GM19025 (cell line): ENCODE results near the gene DAPK1.

ENCODE experiments used
- ATAC-seq: cut with Tn5 transposase; IDR thresholded peaks from one replicate; pipeline ENCODE4 v1.9.1; 2021; ENCODE audit warnings: mild to moderate bottlenecking, low read depth, moderate library complexity; ENCODE audit not compliant: unreplicated experiment

Gene DAPK1

DNA sequence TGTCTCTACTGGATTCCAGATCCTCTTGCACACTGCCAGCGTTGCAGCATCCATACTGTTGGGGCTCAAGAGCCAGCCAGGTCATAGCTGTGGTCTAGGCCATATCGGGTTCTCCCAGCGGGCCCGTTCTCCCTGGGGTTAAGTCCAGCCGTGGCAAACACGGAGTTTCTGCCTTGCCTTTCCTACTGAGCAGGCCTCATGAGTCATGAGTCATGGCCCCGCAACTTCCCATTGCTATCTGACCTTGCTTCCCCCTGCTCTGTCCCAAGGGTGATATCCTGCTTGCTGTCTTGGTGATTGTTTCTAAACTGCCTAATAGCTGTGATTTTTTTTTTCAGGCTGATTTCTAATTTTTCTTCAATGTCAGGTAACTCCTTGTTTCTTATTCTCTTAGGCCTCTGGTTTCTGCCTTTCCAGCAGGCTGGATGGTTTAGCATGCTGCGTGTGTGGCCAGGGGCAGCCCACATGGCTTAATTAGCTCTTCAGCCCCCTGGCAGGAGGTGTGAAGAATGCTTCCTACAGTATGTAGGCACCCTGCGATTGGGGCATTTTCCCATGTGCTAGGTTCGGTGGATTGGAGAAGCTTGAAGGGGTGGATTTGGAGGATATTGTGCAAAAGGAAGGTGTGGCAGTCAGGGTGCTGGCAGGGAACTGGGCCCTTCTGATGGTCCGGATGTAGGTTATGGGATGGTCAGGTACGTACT, 18.7 kb downstream of the DAPK1 start:
- ATAC-seq: no peak

DNA sequence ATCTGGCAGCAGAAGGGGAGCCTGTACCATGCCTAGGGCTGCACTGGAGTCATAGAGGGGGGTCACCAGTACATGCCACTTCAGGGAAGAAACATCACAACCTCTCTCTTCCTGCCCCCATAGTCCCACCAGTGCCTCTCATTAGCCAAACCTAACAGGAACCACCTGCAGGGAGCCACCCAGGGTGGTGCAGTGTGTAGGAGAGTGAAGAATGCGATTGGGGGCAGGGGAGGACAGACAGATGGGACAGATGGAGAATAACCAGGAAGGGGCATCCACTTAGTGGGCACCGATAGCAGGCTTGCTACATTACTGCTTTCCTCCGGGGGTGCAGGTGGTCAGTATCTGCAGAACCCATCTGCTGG, 19.2 kb downstream of the DAPK1 start:
- ATAC-seq: no peak

DNA sequence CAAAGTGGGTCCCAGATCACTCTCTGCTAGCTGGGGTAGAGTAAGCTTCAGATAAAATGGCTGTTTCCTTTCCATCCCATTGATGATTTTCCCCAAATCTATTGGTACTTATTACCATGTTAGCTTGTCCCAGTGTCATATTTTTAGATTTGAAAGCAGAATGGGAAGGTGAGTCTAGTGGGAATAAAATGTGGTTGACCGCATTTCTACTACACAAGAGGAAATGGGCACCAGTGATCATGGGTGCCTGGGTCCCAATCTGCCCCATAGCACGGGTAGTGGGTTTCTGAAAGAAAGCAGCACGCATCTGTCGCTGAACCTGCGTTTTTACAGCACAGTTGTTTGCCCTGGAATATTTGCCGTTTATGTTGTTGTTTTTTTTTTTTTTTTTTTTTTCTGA, 20.1 kb downstream of the DAPK1 start:
- no peak for ATAC-seq

DNA sequence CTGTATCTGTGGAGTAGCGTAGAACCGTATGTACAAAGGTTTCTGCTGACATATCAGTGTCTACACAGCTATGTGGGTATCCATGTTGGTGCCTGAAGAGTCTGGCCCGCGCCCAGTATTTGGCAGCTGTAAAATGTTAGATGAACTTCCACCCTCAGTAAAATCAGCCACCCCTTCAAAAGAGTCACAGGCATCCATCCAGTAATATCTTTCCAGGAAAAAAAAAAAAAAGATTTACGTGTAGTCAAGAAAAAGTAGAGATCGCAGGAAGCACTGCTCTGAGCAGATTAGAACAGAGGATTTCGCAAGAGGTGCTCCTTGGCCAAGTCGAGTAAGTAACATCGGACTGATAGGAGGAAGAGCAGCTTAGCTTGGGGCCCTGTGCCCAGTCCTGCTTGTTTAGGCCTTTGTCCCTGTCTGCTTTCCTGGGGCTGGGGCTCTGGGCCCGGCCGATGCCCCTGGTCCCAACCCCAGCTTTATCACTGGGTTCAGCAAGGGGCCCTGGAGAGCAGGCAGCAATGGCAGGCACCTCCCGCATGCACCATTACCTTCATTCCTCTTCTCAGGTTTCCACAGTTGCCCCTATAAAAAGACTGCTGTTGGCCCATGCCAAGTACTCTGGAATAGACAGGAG, 21.2 kb downstream of the DAPK1 start:
- ATAC-seq: no peak

DNA sequence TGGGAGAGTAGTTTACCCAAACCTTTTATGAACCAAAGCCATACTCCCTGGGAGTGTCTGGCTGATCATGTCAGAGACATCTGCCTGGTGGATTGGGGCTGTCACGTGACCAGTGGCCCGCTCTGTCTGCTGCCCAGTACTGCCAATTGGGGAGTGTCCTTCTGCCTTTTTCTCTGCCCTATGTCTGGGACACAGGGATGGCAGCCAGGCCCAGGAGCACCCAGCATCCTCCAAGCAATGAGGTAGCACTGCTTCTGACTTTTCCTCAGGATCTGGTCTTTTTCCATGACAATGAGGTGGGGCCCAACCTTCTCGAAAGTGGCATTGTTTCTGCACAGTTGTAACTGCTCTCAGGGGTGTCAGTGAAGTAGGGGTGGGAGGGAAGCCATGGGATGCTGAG, 21.8 kb downstream of the DAPK1 start:
- no peak for ATAC-seq

DNA sequence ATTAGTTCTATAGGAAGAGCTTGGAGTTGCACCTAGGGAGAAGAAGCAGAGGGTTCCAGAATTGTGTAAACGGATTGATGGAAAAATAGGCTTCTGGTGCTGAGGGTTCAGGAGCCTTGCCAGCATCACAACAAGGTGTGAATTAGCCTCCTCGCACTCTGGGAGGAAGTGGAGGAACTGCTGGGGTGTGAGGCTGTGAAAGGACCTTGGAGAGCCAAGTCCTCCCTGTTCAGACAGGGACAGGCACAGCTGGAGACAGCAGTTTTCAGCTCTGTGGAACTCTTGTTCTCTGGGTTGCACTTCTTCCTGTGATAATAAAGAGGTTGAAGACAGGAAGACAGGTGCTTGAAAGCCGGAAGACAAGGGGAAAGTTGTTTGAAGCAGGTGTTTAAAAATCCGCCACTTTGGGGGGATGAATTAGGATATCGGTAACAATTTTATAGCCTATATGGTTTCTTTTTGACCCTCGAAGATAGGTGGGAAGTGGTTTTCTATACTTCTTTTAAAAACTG, 22.6 kb downstream of the DAPK1 start:
- ATAC-seq: no peak

DNA sequence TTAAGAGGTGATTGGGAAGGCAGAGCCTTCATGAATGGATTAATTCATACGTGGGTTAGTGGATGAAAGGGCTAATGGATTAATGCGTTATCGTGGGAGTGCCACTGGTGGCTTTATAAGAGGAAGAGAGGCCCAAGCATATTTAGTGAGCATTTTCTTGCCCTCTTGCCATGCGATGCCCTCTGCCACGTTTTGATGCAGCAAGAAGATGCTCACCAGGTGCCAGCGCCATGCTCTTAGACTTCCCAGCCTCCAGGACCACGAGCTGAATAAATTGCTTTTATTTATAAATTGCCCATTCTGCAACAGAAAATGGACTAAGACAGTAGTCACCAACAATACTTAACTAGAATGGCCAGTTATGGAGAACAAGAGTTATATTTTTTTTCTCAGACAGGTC, 24.2 kb downstream of the DAPK1 start:
- no peak for ATAC-seq

DNA sequence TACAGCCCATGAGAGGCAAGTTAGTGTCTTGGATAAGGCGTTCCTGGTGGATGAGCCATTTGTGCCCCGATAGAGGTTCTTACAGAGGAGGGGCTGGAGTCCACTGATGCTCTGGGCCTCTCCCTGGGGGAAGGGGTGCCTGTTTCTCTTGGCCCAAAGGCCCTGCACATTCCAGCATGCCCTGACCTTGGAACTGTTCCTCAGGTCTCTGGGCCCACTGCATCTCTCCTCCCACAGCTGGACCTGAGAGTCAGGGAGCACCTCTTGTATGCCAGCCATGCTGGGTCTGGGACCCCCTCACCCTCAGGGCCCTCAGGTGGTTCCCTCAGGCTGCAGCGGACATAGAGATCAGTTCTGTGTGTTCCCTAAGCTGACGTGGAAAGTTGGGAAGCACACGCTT, 26.4 kb downstream of the DAPK1 start:
- no peak for ATAC-seq

DNA sequence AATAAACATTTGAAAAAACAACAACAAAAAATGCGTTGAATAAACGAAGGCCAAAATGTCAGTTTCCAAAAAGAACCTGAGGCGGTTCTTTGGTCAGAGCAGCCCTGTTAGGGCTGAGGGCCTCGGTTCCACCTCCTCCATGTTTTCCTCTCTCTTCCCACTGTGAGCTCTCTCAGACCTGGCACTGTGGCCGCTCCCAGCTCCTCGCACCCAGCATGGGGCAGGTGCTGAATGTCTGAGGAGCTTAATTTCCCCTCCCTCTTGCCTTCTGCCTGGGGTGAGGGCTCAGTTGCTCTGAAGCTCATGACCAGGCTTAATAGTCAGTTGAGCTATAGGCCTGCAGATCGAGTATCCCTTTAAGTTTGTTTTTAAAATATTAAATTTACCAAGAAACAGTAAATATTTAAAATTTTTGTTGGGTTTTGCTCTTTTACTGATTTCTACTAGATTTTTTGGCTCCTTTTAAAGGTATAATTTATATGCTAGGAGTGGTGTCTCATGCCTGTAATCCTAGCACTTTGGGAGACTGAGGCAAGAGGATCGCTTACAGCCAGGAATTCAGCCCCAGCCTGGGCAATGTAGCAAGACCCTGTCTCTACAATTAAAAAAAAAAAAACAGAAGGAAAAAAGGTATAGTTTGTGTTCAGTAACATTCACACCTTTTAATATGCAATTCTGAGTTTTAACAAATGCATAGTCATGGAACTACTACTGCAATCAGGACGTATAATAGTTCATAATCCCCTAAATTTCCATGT, 28.1 kb downstream of the DAPK1 start:
- no peak for ATAC-seq

DNA sequence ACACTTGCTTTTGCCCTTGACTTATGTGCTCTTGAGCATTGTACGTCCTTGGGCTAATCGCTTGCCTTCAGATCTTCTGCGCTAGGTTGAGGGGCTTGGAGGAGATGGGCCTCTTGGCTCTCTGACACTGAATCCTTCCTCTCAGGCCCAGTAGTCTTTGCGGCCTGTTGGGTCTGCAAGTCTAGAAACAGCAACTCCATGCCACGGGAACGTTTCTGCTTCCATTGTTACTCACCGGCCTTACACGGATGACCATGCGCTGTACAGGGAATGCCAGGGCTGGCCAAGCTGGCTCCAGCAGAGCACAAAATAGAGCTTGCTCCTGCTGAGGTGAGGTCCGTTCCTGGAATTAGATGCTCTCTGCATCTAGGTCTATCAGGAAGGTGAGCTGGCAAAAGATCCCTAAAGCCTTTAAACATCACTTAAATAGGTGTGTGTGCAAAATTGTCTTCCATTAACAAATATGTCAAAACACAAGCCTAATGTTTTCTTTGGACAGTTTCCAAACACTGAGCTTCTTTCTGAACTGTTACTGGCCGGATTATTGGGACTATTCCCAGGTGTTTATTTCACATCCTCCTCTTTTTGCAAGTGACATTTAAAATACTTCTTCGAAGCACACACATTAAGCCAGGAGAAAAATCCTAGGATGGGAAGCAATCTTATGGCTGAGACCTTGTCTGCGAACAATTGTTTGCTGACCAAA, 29.7 kb downstream of the DAPK1 start:
- no peak for ATAC-seq

DNA sequence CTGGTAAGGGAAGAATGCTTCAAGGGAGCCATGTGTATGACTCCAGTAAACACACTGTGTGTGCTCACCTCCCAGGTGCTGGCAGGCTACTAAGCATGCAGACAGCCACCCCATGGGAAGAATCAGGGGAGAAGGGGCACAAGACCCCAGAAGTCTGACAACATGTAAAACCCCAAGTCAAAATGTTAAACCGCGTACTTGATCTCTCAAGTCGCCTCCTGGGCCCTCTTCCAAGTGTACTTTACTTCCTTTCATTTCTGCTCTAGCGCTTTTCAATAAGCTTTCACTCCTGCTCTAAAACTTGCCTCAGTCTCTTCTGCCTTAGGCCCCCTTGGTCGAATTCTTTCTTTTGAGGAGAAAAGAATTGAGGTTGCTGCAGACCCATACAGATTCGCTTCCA, 31.3 kb downstream of the DAPK1 start:
- ATAC-seq: no peak

DNA sequence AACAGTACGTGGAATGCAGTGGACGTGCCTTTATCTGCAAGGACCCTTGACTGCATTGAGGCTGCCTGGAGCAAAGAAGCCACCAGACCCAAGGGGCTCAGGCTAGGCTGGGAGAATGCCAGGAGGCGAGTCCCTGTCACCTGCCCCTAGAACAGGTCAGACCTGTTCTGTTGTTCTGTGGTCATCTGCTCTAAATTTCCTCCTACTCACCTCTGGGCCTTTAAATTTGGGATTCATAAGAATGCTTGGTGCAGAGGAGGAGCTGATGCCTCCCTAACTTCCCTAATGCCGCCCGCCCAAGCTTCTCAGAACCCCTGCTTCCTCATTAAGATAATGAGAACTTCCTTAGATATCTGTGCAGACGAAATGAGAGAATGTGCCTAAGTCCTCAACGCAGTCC, 32.0 kb downstream of the DAPK1 start:
- no peak for ATAC-seq

DNA sequence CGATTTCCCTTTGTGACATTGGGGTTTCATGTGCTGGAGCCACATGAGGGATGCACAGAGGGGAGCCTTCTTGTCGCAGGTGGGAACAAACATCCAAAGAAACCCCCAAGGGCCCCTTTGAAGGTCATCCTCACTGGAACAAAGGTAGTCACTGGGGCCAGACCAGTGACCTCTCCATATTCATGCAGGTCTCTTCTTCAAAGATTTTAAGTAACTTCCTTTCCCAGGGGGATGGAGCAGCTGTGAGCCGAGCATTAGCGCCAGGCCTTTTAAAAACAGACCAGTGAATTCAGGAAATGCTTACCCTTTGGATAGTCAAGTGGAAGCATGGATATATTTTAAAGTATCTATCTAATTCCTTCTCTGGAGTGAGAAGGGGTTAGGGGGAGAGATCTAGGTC, 33.0 kb downstream of the DAPK1 start:
- ATAC-seq: no peak

DNA sequence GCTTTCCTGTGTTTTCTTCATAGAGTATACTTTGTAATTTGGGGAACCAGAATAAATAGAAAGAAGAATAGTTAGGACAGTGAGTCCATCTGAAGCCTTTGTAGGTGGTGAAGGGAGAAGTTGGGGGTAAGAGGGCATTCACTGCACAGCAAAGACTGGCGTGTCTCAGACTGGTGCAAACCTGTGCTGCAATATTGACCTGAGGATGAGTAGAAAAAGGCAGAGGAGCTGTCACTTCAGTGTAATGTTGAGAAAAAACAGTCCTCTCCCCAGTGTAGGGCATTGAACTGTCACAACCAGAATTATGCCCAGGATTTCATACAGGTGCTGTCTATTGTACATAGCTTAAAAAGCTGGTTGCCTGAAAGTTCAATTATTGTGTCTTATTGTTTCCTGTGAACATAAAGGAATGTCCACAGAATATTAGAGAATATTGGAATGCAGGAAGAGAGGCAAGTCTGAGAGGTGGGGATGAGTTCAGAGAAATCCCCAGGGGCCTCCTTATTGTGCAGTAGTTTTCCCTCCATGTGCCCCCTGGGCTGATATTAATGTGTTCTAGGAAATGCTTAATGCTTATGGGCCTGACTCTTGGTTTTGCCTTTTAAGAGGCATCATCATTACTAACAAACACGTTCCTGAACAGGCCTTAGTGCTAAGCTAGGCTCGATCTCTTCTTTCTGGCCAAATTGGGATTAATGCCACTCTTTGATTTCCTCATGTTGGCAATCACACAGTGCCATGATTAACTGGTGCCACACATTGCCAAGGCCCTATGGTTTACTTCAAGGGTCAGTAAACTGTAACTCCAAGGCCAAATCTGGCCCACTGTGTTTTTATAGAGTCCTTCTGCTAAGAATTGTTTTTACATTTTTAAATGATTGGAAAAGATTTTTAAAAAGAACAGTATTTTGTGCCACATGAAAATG, 34.0 kb downstream of the DAPK1 start:
- ATAC-seq: no peak

DNA sequence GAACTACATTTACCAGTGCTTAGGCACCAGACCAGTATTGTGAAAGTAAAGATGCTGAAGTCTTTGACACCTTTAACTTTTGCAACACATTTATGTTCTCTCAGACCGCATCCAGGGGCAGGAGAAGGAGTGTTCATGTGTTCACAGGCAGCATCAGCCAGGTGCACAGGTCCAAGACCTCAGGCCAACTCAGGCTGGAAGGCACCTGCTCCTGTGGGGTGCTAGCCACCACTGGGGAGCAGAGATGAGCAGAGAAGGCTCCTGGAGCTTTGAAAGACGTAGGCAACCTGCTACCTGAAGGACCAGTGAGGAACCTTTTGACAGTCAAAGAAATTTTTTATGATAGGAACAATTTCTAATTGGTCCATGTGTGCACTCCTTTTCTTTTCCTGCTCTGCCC, 35.6 kb downstream of the DAPK1 start:
- no peak for ATAC-seq

DNA sequence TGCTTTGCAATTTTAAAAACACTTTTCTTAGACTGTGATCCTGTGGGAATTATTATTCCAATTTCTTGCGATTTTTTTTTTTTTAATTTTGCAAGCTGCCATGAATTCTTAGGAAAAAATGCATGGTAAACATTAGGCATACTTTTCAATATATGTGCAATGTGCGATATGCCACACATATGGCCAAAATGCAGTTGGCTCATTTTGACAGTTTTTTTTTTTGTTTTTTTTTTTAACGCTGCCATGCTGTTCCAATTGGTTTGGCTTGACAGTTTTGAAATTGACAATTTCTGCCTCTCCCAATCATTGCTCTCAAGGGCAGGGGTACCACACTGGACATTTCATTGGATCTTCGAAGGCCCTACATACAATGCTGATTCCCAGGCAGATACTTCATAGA, 36.4 kb downstream of the DAPK1 start:
- ATAC-seq: no peak

DNA sequence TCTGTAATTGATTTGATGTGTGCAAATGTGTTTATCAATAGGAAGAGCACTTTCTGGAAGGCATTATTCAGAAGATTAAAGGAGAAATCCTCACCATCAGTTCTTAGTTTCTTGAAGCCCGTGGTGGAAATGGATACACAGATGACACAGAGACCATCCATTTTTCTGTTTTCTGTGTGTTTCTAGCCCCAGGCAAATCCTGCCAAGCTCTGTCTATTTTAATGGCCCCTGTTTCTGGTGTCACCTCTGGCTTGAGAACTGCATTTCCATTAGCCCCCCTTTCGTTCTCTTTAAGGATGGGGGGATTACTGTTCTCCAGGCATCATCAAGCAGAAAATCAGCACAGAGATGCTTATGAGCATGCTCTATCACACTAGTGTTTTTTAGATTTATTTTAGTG, 37.3 kb downstream of the DAPK1 start:
- ATAC-seq: no peak

DNA sequence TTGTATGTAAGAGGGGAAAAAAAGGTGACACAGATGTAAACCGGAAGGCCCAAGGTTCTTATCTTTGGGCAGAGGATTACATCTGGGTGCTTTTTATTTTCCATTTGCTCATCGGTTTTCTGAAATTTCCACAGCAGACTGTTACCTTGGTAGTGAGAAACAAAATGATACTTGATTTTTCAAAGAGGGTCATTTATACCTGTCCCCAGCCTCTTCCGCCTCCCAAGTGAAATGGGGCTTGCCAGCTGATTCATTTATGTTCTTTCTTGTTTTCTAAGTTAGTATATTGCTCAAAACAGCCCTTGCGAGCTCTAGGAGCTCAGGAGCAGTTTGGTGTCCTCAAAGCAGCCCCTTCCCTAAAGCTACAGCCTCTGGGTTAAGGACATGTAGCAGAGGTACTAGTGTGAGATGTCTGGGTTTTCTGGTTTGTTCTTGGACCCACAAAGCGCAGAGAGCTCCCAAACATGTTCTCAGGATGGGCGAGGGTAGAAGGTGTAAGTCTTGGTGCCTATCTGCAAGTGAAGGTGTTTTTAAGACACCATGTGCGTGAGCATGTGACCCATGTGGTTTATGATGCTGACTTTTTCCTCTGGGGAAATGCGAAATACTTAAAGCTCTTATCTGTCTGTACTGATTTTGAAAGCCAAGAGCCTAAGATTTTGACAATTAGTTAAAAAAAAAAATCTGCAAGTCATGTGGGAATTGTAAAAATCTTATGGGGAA, 38.3 kb downstream of the DAPK1 start:
- peak; percentile 80 for ATAC-seq

DNA sequence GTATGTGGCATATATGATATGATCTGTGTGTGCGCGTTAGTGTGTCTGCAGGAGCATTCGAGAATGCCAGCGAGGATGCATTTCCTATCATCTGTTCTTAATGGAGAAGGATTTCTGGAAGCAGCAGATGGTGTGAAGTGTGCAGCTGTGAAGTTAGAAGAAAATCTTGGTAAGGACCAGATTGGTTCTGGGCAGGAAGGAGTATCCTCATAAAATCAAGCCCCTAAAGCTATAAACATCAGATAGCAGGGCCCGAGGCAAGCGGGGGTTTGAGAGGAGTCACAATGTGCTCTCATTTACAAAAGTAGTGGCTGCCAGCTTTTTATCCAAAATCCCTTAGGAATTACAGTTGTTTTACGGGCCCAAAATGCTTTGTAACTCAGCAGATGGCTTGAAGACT, 40.0 kb downstream of the DAPK1 start:
- no peak for ATAC-seq
